Jurkat, Clone E6-1 (cell line): ENCODE results near the gene COL6A2.
"Not testable (repeated sequence)": the region's sequence is repeated elsewhere in the genome, so short reads cannot be mapped to it uniquely, and the experiment has no call there.

Experiments used
- DNase-seq: peaks from one replicate; pipeline ENCODE4 v3.0.0-alpha.2; 2011; ENCODE audit warnings: low read depth, low spot score
- H3K4me3 ChIP-seq: 2 replicates; pipeline ENCODE4 v1.5.1; 2011; ENCODE audit warnings: mild to moderate bottlenecking, low read length, control low read depth, moderate library complexity

The COL6A2 gene

GRCh38 chr21:46059711-46060455 lies 38.0 kb upstream of the COL6A2 start:
- not testable (repeated sequence) for H3K4me3 ChIP-seq, DNase-seq

- DNase-seq: no peak
- H3K4me3 ChIP-seq: no peak overlapping the region
Measured at GRCh38 chr21:46060596-46061061, 37.3 kb upstream of the COL6A2 start.

GRCh38 chr21:46061063-46061462 lies 36.8 kb upstream of the COL6A2 start:
- DNase-seq: no peak
- no peak overlapping the region for H3K4me3 ChIP-seq

- DNase-seq: no peak
- H3K4me3 ChIP-seq: no peak overlapping the region
Measured at GRCh38 chr21:46061518-46061917, 36.4 kb upstream of the COL6A2 start.

GRCh38 chr21:46061950-46062349 lies 36.0 kb upstream of the COL6A2 start:
- DNase-seq: no peak
- H3K4me3 ChIP-seq: no peak overlapping the region

GRCh38 chr21:46062471-46063211 lies 35.3 kb upstream of the COL6A2 start:
- no peak overlapping the region for H3K4me3 ChIP-seq
- no peak for DNase-seq

- peak; percentile 23 for DNase-seq
Measured at GRCh38 chr21:46063227-46063626, 34.7 kb upstream of the COL6A2 start.

GRCh38 chr21:46063734-46064680 lies 33.9 kb upstream of the COL6A2 start:
- H3K4me3 ChIP-seq: no peak overlapping the region
- DNase-seq: no peak

More at GRCh38 chr21:46063227-46063626, 34.7 kb upstream of the COL6A2 start:
- H3K4me3 ChIP-seq: no peak overlapping the region

- no peak overlapping the region for H3K4me3 ChIP-seq
- DNase-seq: no peak
Measured at GRCh38 chr21:46064870-46065214, 33.1 kb upstream of the COL6A2 start.

- peak; percentile 6 for DNase-seq
- H3K4me3 ChIP-seq: no peak overlapping the region
Measured at GRCh38 chr21:46065215-46065913, 32.5 kb upstream of the COL6A2 start.

- no peak overlapping the region for H3K4me3 ChIP-seq
- no peak for DNase-seq
Measured at GRCh38 chr21:46065914-46066551, 31.9 kb upstream of the COL6A2 start.

GRCh38 chr21:46066591-46067331 lies 31.2 kb upstream of the COL6A2 start:
- H3K4me3 ChIP-seq: no peak overlapping the region
- no peak for DNase-seq

- no peak overlapping the region for H3K4me3 ChIP-seq
- no peak for DNase-seq
Measured at GRCh38 chr21:46067505-46068201, 30.3 kb upstream of the COL6A2 start.

GRCh38 chr21:46068516-46069079 lies 29.3 kb upstream of the COL6A2 start:
- no peak overlapping the region for H3K4me3 ChIP-seq

GRCh38 chr21:46069166-46069565 lies 28.7 kb upstream of the COL6A2 start:
- DNase-seq: no peak
- no peak overlapping the region for H3K4me3 ChIP-seq

More at GRCh38 chr21:46068516-46069079, 29.3 kb upstream of the COL6A2 start:
- no peak for DNase-seq

- no peak overlapping the region for H3K4me3 ChIP-seq
- DNase-seq: no peak
Measured at GRCh38 chr21:46069719-46070279, 28.1 kb upstream of the COL6A2 start.

- DNase-seq: no peak
- no peak overlapping the region for H3K4me3 ChIP-seq
Measured at GRCh38 chr21:46071082-46071481, 26.8 kb upstream of the COL6A2 start.
